ENCODE data around the gene TBC1D2B. TPM values are rescaled to one million over a fixed set of nuclear protein-coding genes. Genes with fewer than 3 reads are reported as not detected.
"Not testable (repeated sequence)": the region's sequence is repeated elsewhere in the genome, so short reads cannot be mapped to it uniquely, and the experiment has no call there.

The TBC1D2B gene
- total RNA-seq, 1 donor from 2014 or later = 13.8 TPM

DNA sequence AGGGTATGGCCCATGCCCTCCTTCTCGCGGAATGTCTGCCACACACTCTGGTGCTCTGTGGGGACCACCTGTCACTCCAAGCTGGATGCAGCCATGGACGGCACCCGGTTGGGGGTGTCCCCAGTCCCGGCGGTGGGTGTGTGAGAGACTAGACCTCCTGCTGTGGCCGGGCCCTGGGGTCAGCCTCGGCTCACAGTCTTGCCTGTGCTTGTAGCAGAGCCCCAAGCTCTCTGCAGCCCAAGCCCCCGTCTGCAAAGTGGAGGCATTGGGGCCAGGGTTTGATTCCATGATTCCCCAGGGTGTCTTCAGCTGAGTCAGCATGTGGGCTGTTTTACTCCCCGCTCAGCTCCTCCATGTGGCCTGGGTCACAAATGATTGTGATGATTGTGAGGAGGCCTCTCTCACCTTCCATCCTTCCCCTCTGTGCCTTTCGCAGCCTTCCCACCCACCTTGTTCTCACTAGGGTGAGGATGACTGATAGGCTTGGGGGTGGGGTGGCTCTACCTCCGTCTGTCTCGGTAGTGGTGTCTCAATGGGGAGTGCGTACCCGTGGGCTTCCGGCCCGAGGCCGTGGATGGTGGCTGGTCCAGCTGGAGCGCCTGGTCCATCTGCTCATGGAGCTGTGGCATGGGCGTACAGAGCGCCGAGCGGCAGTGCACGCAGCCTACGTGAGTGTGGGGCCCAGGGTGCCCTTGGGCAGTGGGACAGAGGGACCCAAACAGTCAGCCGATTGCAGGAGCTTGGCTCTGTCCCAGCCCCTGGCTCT is 100.6 kb downstream of the TBC1D2B start:
- DNase-seq (ENCODE audit: low spot score); H3K27me3 Mint-ChIP-seq (ENCODE audit: unreplicated experiment); H3K36me3 Mint-ChIP-seq (ENCODE audit: low read depth, unreplicated experiment); H3K4me1 Mint-ChIP-seq (ENCODE audit: unreplicated experiment); H3K4me3 Mint-ChIP-seq (ENCODE audit: unreplicated experiment); H3K27ac Mint-ChIP-seq (ENCODE audit: unreplicated experiment); H3K9me3 Mint-ChIP-seq (ENCODE audit: unreplicated experiment): not testable (repeated sequence)

DNA sequence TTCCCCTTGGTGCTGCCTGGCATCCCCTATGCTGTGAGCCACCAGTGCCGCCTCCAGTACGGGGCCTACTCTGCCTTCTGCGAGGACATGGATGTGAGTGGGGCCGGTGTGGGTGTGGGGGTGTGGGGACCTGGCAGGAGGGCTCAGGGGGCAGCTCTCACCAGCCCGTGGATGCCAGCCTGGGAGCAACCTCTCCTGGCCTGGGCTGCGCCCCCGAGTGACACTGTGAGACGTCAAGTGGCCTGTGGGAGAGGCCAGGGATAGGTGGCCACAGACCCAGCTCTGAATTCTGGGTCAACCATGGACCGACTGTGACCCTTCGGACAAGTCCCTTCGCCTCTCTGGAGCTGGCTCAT is 101.4 kb downstream of the TBC1D2B start:
- DNase-seq (ENCODE audit: low spot score); H3K9me3 Mint-ChIP-seq (ENCODE audit: unreplicated experiment); H3K27ac Mint-ChIP-seq (ENCODE audit: unreplicated experiment); H3K4me1 Mint-ChIP-seq (ENCODE audit: unreplicated experiment); H3K27me3 Mint-ChIP-seq (ENCODE audit: unreplicated experiment); H3K4me3 Mint-ChIP-seq (ENCODE audit: unreplicated experiment); H3K36me3 Mint-ChIP-seq (ENCODE audit: low read depth, unreplicated experiment): not testable (repeated sequence)

DNA sequence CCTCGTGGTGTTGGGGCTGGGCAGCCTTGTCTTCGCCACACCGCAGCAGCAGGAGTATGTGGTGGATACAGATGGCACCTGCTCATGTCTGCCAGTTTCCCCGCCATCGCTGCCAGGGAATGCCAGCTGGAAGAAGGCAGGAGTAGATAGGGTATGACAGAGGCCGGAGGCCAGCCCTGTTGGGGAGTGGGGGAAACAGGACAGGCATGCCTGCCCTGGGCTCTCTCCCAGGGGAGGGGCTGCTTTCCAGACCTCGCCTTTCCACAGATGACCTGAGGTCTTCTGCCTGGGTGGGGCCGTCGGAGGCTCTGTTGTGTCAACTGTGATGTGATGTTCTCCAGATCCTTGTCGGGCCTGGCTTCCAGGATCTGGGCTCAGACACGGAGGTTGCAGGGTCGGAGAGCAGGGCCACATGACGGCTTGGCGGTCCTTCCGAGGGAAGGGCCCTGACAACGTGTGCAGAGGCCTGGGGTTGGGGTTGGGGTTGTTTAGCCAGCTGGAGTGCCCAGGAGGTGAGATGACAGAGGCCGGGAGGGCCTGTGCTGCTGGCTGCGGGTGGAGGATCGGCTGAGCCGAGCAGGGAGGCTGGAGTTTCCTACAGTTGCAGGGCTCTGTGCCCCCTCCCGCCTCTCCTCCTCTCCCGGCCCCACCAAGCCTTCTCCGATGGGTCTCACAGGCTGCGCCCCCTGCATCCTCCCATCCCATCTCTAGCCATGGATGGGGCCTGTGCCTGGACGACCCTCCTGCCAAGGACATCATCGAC is 102.0 kb downstream of the TBC1D2B start:
- H3K27me3 Mint-ChIP-seq (ENCODE audit: unreplicated experiment) = peaks cover 5% of the 10 kb centered on the region
- TF ChIP-seq, protein P1, sequence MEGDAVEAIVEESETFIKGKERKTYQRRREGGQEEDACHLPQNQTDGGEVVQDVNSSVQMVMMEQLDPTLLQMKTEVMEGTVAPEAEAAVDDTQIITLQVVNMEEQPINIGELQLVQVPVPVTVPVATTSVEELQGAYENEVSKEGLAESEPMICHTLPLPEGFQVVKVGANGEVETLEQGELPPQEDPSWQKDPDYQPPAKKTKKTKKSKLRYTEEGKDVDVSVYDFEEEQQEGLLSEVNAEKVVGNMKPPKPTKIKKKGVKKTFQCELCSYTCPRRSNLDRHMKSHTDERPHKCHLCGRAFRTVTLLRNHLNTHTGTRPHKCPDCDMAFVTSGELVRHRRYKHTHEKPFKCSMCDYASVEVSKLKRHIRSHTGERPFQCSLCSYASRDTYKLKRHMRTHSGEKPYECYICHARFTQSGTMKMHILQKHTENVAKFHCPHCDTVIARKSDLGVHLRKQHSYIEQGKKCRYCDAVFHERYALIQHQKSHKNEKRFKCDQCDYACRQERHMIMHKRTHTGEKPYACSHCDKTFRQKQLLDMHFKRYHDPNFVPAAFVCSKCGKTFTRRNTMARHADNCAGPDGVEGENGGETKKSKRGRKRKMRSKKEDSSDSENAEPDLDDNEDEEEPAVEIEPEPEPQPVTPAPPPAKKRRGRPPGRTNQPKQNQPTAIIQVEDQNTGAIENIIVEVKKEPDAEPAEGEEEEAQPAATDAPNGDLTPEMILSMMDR (IDR thresholded peaks at IDR 0.05; ENCODE audit: unreplicated experiment) = no peak
- H3K4me1 Mint-ChIP-seq (ENCODE audit: unreplicated experiment) = peaks cover 3% of the 10 kb centered on the region
- no peak overlapping the region for H3K4me3 Mint-ChIP-seq (ENCODE audit: unreplicated experiment)
- no peak overlapping the region for H3K27ac Mint-ChIP-seq (ENCODE audit: unreplicated experiment)
- DNase-seq (ENCODE audit: low spot score) = no peak
- no peaks in the 10 kb centered on the region for H3K9me3 Mint-ChIP-seq (ENCODE audit: unreplicated experiment)
- H3K36me3 Mint-ChIP-seq (ENCODE audit: low read depth, unreplicated experiment) = no peaks in the 10 kb centered on the region

DNA sequence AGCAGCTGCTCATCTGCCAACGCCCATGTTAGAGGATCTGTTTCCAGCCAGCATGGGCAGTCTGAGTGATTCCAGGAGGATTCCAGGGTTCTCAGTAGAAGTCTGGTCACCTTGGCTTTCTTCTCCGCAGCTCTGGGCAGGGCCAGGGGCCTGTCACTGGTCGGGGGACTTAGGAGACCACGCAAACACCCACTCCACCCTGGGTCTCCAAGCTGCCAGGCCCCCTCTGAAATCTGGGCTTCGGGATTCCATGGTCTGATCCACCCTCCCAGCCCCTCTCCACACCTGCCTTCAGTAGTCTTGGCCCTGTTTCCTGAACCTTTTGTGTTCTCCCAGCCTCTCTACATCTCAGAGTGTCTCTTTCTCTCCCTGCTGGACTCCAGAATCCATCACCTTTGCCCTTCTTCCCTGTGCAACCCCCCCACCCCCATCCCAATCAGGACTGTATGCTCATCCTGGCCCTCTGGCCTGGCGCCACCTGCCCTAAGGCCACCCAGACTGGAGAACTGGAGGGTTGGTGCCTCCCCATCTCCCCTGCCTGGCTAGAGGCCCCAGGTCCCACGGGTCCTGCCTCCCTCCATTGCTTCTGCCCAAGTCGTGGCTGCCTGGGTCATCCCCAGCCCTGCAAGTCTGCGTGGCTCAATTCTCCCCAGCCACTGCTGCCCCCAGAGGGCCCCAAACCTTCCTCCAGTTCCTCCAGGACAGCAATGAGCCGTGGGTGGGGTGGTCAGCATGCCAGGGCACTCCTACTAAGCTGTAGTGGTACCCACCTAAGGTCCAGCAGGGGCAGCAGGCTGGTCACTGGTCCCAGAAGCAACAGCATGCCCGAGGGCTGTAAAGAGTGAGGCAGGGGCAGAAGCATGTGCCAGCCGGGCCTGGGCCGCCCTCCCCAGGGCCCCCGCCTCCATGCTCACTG is 102.8 kb downstream of the TBC1D2B start:
- no peak for DNase-seq (ENCODE audit: low spot score)
- no peaks in the 10 kb centered on the region for H3K36me3 Mint-ChIP-seq (ENCODE audit: low read depth, unreplicated experiment)
- H3K4me3 Mint-ChIP-seq (ENCODE audit: unreplicated experiment) = no peak overlapping the region
- H3K4me1 Mint-ChIP-seq (ENCODE audit: unreplicated experiment) = no peaks in the 10 kb centered on the region
- TF ChIP-seq, protein P1 (IDR thresholded peaks at IDR 0.05; ENCODE audit: unreplicated experiment) = no peak
- H3K27ac Mint-ChIP-seq (ENCODE audit: unreplicated experiment) = no peak overlapping the region
- no peaks in the 10 kb centered on the region for H3K9me3 Mint-ChIP-seq (ENCODE audit: unreplicated experiment)
- peaks cover 3% of the 10 kb centered on the region for H3K27me3 Mint-ChIP-seq (ENCODE audit: unreplicated experiment)

DNA sequence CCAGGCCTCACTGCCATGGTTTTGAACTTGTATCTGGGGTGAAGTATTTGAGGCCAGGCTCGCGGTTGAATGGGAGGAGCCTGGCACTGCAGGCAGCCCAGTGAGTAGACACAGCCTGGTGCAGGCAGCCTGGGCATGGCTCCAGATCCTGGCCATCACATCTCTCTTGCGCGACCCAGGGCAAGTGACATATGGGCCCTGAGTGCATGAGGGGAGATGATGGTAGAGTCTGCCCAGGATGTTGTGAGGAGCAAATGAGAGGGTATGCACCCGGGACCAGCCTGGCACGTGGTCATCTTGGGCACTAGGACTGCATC is 103.5 kb downstream of the TBC1D2B start:
- TF ChIP-seq, protein P1 (IDR thresholded peaks at IDR 0.05; ENCODE audit: unreplicated experiment) = no peak
- no peak for DNase-seq (ENCODE audit: low spot score)
- Mint-ChIP-seq H3K27ac (ENCODE audit: unreplicated experiment) (no peak overlapping the region), H3K4me3 (ENCODE audit: unreplicated experiment) (no peak overlapping the region), H3K36me3 (ENCODE audit: low read depth, unreplicated experiment) (no peaks in the 10 kb centered on the region), H3K9me3 (ENCODE audit: unreplicated experiment) (no peaks in the 10 kb centered on the region), H3K4me1 (ENCODE audit: unreplicated experiment) (no peaks in the 10 kb centered on the region), H3K27me3 (ENCODE audit: unreplicated experiment) (peaks cover 3% of the 10 kb centered on the region)

DNA sequence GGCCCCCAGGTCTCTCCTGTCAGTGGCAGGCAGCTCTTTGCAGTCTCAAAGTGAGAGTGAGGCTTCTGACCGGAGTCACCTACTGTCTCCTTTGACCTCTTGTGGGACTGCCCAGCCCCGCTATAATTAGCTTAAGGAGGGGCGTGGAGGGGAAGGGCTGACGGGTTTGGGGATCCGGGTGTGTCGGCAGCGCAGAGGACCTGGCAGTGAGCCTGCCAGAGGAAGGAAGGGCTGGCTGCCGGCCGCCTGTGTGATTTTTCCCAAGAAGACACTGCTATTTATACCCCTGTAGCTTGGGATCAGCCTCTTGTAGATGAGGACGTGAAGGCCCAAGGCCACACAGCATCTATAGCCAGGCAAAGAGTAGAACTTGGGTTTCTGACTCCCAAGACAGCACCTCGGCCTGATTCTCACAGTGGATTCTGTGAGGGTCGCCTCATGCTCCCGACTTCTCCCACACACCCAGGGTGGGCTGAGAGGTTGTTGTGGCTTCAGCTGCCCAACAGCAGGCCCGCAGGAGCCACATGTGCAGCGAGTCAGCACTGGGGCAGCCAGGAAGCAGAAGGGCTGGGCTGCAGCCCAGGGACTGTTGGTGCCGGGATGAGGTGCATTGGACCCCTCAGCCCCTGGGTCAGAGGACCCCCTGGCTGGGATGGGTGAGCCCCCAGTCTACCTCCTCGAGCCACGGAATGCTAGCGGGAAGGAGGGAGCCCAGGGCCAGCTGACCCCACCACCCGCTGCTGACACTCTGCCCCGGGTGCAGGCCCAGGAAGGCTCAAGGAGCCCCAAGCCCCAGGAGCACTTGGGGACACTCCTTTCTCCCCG is 104.0 kb downstream of the TBC1D2B start:
- not testable (repeated sequence) for H3K4me3 Mint-ChIP-seq (ENCODE audit: unreplicated experiment); H3K27me3 Mint-ChIP-seq (ENCODE audit: unreplicated experiment); H3K36me3 Mint-ChIP-seq (ENCODE audit: low read depth, unreplicated experiment); H3K9me3 Mint-ChIP-seq (ENCODE audit: unreplicated experiment); H3K4me1 Mint-ChIP-seq (ENCODE audit: unreplicated experiment); H3K27ac Mint-ChIP-seq (ENCODE audit: unreplicated experiment); DNase-seq (ENCODE audit: low spot score)

DNA sequence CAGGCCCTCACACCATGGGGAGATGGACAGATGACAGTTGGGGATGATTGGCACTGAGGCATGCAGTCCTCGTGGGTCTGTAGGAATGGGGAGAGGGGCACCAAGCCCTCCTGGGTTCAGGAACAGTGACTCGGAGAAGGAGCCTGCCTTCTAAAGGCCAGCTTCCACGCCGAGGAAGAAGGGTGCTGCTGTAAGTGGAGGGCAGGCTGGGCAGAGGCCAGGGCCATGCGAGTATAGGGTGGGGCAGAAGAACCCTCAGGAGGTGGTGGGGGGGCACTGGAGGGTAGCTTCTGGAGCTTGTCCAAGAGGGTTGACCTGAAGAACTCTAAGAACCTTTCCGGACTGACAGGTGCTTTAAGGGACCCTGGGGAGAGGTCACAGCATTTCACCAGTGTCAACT is 104.8 kb downstream of the TBC1D2B start:
- H3K27me3 Mint-ChIP-seq (ENCODE audit: unreplicated experiment); H3K4me1 Mint-ChIP-seq (ENCODE audit: unreplicated experiment); H3K9me3 Mint-ChIP-seq (ENCODE audit: unreplicated experiment); DNase-seq (ENCODE audit: low spot score); H3K36me3 Mint-ChIP-seq (ENCODE audit: low read depth, unreplicated experiment); H3K27ac Mint-ChIP-seq (ENCODE audit: unreplicated experiment); H3K4me3 Mint-ChIP-seq (ENCODE audit: unreplicated experiment): not testable (repeated sequence)

DNA sequence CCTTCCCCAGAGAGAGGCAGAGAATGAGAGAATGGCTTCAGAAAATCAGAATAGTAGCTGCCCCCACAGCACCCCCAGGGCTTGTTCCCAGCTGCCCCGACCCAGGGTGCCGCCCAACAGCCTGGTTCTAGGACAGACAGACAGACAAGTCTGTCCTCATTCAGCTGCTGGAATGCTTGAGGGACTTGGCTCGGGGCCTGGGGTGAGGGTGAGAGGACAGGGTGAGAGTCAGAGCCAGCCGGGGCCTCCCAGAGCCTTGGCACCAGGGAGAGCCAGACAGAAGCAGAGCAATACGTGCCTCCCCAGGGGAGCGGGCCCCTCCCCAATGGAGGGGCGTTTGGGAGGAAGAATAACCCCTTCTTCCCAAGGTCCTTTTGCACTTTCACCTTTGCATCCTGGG is 105.6 kb downstream of the TBC1D2B start:
- not testable (repeated sequence) for H3K27me3 Mint-ChIP-seq (ENCODE audit: unreplicated experiment); H3K9me3 Mint-ChIP-seq (ENCODE audit: unreplicated experiment); H3K4me1 Mint-ChIP-seq (ENCODE audit: unreplicated experiment); H3K36me3 Mint-ChIP-seq (ENCODE audit: low read depth, unreplicated experiment); DNase-seq (ENCODE audit: low spot score); H3K4me3 Mint-ChIP-seq (ENCODE audit: unreplicated experiment); H3K27ac Mint-ChIP-seq (ENCODE audit: unreplicated experiment)
